Measurements from ENCODE around the gene KIF1A.

KIF1A gene

GRCh38 chr2:240762971-240763370, 57.0 kb downstream of the KIF1A start:
- DNase-seq: no peak

- no peak for DNase-seq
These were observed 57.8 kb downstream of the KIF1A start for GRCh38 chr2:240762249-240762648.

GRCh38 chr2:240760576-240761246, 59.3 kb downstream of the KIF1A start:
- no peak for DNase-seq

GRCh38 chr2:240760121-240760520, 59.9 kb downstream of the KIF1A start:
- DNase-seq: no peak

- DNase-seq: no peak
These were observed 60.6 kb downstream of the KIF1A start for GRCh38 chr2:240759459-240759858.

GRCh38 chr2:240757086-240757614, 62.9 kb downstream of the KIF1A start:
- no peak for DNase-seq

- DNase-seq: no peak
These were observed 67.8 kb downstream of the KIF1A start for GRCh38 chr2:240752209-240752608.

GRCh38 chr2:240750409-240750808, 69.6 kb downstream of the KIF1A start:
- DNase-seq: no peak

- no peak for DNase-seq
These were observed 70.5 kb downstream of the KIF1A start for GRCh38 chr2:240749516-240749915.

- no peak for DNase-seq
These were observed 72.8 kb downstream of the KIF1A start for GRCh38 chr2:240747256-240747655.

- no peak for DNase-seq
These were observed 73.3 kb downstream of the KIF1A start for GRCh38 chr2:240746671-240747070.

GRCh38 chr2:240745962-240746361, 74.1 kb downstream of the KIF1A start:
- DNase-seq: no peak

GRCh38 chr2:240745456-240745855, 74.6 kb downstream of the KIF1A start:
- DNase-seq: no peak

- no peak for DNase-seq
These were observed 77.4 kb downstream of the KIF1A start for GRCh38 chr2:240742602-240743095.

- no peak for DNase-seq
These were observed 78.9 kb downstream of the KIF1A start for GRCh38 chr2:240741091-240741490.

- peak; percentile 16 to 46 for DNase-seq
These were observed 80.2 kb downstream of the KIF1A start for GRCh38 chr2:240739797-240740196.

- DNase-seq: no peak
These were observed 82.1 kb downstream of the KIF1A start for GRCh38 chr2:240737958-240738357.

- DNase-seq: no peak
These were observed 82.5 kb downstream of the KIF1A start for GRCh38 chr2:240737512-240737911.

- no peak for DNase-seq
These were observed 83.5 kb downstream of the KIF1A start for GRCh38 chr2:240736281-240737250.

GRCh38 chr2:240735476-240735875, 84.5 kb downstream of the KIF1A start:
- no peak for DNase-seq

GRCh38 chr2:240734756-240735155, 85.3 kb downstream of the KIF1A start:
- DNase-seq: no peak

GRCh38 chr2:240733803-240734495, 86.1 kb downstream of the KIF1A start:
- DNase-seq: peak in 1 of 2 donors; percentile 17

Data from activated CD4-positive, alpha-beta T cell treated with anti-CD3 and anti-CD28 coated beads for 4 hours (primary cell).